ENCODE measurements around the gene PTCH2. TPM values are rescaled to one million over a fixed set of nuclear protein-coding genes. Genes with fewer than 3 reads are reported as not detected.

PTCH2 gene
- total RNA-seq, 1 donor from 2014 or later = 1.4 TPM

GRCh38 chr1:44851308-44851707 lies 8.3 kb upstream of the PTCH2 start:
- no peak for TF ChIP-seq CTCF (IDR thresholded peaks at IDR 0.05)
- Mint-ChIP-seq H3K4me1 (ENCODE audit: unreplicated experiment) (peaks cover 2% of the 10 kb centered on the region), H3K9me3 (ENCODE audit: unreplicated experiment) (no peaks in the 10 kb centered on the region), H3K27ac (ENCODE audit: unreplicated experiment) (no peak overlapping the region), H3K27me3 (ENCODE audit: unreplicated experiment) (no peaks in the 10 kb centered on the region), H3K4me3 (ENCODE audit: unreplicated experiment) (no peak overlapping the region), H3K36me3 (ENCODE audit: unreplicated experiment) (peaks cover 20% of the 10 kb centered on the region)
- DNase-seq (ENCODE audit: extremely low spot score, unreplicated experiment) = no peak

- peaks cover 2% of the 10 kb centered on the region for H3K4me1 Mint-ChIP-seq (ENCODE audit: unreplicated experiment)
- H3K9me3 Mint-ChIP-seq (ENCODE audit: unreplicated experiment) = no peaks in the 10 kb centered on the region
- no peak overlapping the region for H3K4me3 Mint-ChIP-seq (ENCODE audit: unreplicated experiment)
- H3K36me3 Mint-ChIP-seq (ENCODE audit: unreplicated experiment) = peaks cover 17% of the 10 kb centered on the region
- H3K27ac Mint-ChIP-seq (ENCODE audit: unreplicated experiment) = no peak overlapping the region
- H3K27me3 Mint-ChIP-seq (ENCODE audit: unreplicated experiment) = no peaks in the 10 kb centered on the region
- DNase-seq (ENCODE audit: extremely low spot score, unreplicated experiment) = no peak
- no peak for TF ChIP-seq CTCF (IDR thresholded peaks at IDR 0.05)
Measured at GRCh38 chr1:44849575-44850132, 6.6 kb upstream of the PTCH2 start.

- TF ChIP-seq CTCF (IDR thresholded peaks at IDR 0.05) = no peak
- no peak for DNase-seq (ENCODE audit: extremely low spot score, unreplicated experiment)
- Mint-ChIP-seq H3K4me1 (ENCODE audit: unreplicated experiment) (peaks cover 2% of the 10 kb centered on the region), H3K27me3 (ENCODE audit: unreplicated experiment) (no peaks in the 10 kb centered on the region), H3K27ac (ENCODE audit: unreplicated experiment) (no peak overlapping the region), H3K4me3 (ENCODE audit: unreplicated experiment) (no peak overlapping the region), H3K9me3 (ENCODE audit: unreplicated experiment) (no peaks in the 10 kb centered on the region), H3K36me3 (ENCODE audit: unreplicated experiment) (peaks cover 13% of the 10 kb centered on the region)
Measured at GRCh38 chr1:44848456-44849181, 5.6 kb upstream of the PTCH2 start.

GRCh38 chr1:44847845-44848244 lies 4.8 kb upstream of the PTCH2 start:
- Mint-ChIP-seq H3K36me3 (ENCODE audit: unreplicated experiment) (peaks cover 9% of the 10 kb centered on the region), H3K9me3 (ENCODE audit: unreplicated experiment) (no peaks in the 10 kb centered on the region), H3K4me1 (ENCODE audit: unreplicated experiment) (peaks cover 2% of the 10 kb centered on the region), H3K27me3 (ENCODE audit: unreplicated experiment) (no peaks in the 10 kb centered on the region), H3K27ac (ENCODE audit: unreplicated experiment) (no peak overlapping the region), H3K4me3 (ENCODE audit: unreplicated experiment) (no peak overlapping the region)
- no peak for DNase-seq (ENCODE audit: extremely low spot score, unreplicated experiment)
- no peak for TF ChIP-seq CTCF (IDR thresholded peaks at IDR 0.05)

- peaks cover 6% of the 10 kb centered on the region for H3K36me3 Mint-ChIP-seq (ENCODE audit: unreplicated experiment)
- no peak for TF ChIP-seq CTCF (IDR thresholded peaks at IDR 0.05)
- no peak overlapping the region for H3K27ac Mint-ChIP-seq (ENCODE audit: unreplicated experiment)
- peaks cover 5% of the 10 kb centered on the region for H3K4me1 Mint-ChIP-seq (ENCODE audit: unreplicated experiment)
- no peak for DNase-seq (ENCODE audit: extremely low spot score, unreplicated experiment)
- H3K4me3 Mint-ChIP-seq (ENCODE audit: unreplicated experiment) = no peak overlapping the region
- no peaks in the 10 kb centered on the region for H3K9me3 Mint-ChIP-seq (ENCODE audit: unreplicated experiment)
- no peaks in the 10 kb centered on the region for H3K27me3 Mint-ChIP-seq (ENCODE audit: unreplicated experiment)
Measured at GRCh38 chr1:44846985-44847384, 3.9 kb upstream of the PTCH2 start.
